Stimulated activated CD8-positive, alpha-beta memory T cell treated with anti-CD3 and anti-CD28 coated beads, Interleukin-12 subunit alpha, Interleukin-12 subunit beta, amount 100 ng/mL, for 24 hours (primary cell): Measurements from ENCODE around the gene P2RX4.
"Not testable (repeated sequence)": the region's sequence is repeated elsewhere in the genome, so short reads cannot be mapped to it uniquely, and the experiment has no call there.

ENCODE experiments used
- DNase-seq: peaks from one replicate; pipeline ENCODE4 v3.0.0-alpha.2; 2020; ENCODE audit errors: extremely low read depth

P2RX4 gene

DNA sequence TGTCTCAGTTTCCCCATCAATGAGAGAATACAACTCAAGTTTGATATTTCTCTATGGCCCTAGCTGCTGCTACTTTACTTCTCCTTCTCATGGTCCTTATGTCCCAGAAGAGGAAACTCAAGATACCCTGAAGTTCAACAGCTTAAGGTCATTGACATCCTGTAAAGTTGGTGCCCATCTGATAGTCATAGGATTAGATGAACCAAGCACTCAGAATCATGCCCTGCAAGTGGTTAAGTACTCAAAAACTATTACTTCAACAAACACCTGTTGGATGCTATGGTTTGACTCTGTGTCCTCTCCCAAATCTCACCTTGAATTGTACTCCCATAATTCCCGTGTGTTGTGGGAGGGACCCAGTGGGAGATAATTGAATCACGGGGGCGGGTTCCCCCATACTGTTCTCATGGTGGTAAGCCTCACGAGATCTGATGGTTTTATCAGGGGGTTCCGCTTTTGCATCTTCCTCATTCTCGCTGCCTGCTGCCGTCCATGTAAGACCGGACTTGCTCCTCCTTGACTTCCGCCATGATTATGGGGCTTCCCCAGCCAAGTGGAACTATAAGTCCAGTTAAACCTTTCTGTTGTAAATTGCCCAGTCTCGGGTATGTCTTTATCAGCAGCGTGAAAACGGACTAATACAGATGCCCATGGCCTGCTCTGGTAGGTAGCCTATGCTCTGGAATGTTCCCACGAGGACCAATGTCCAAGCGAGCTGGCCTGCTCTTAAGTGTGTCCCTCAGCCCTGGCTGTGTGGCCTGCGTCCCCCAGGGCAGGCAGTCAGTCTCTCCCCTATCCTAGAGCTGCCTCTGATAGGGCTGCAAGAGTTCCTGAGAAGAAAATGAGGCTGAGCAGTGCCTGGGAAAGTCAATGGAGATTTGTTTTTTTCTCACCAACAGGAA, 68.5 kb downstream of the P2RX4 start:
- DNase-seq, result no peak

DNA sequence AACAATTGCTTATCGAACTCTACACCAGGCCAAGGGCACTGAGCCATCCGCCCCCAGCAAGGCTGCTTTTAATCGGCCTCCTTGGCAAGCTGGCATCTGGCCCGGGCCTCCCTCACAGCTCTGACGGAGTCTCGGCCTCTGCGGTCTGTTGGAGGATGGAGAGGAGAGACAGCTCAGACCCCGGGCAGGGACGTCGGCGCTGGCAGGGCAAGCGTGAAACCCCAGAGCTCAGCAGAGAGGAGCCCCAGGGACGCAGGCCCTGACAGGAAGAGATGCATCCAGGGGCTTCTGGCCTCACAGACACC, 69.1 kb downstream of the P2RX4 start:
- no peak for DNase-seq

- no peak for DNase-seq
Measured at GRCh38 chr12:121279507-121279915, 69.6 kb downstream of the P2RX4 start.

DNA sequence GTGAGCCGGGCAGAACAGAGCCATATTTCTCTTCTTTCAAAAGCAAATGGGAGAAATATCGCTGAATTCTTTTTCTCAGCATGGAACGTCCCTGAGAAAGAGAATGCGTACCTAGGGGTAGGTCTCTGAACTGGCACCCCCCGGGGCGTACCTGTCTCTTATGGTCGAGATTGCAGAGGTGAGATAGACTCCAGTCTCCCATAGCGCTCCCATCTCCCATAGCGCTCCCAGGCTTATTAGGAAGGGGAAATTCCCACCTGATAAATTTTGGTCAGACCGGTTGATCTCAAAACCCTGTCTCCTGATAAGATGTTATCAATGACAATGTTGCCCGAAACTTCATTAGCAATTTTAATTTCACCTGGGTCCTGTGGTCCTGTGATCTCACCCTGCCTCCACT, 70.6 kb downstream of the P2RX4 start:
- not testable (repeated sequence) for DNase-seq

- not testable (repeated sequence) for DNase-seq
Measured at GRCh38 chr12:121281116-121281515, 71.2 kb downstream of the P2RX4 start.

GRCh38 chr12:121282072-121282742, 72.3 kb downstream of the P2RX4 start:
- DNase-seq, result no peak

DNA sequence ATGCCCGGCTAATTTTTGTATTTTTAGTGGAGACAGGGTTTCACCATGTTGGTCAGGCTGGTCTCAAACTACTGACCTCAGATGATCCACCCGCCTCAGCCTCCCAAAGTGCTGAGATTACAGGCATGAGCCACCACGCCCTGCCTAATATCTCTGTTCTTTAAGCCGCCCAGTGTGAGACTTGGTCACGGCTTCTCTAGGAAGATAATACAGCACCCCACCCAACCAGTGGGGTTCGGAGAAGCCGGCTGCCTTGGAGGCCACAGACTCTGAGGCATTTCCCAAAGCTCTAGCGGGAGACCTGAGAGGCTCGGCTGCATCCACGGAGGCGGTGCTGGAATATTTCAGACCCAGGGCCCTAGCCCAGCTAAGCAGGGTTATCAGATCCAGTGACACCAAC, 73.0 kb downstream of the P2RX4 start:
- not testable (repeated sequence) for DNase-seq

DNA sequence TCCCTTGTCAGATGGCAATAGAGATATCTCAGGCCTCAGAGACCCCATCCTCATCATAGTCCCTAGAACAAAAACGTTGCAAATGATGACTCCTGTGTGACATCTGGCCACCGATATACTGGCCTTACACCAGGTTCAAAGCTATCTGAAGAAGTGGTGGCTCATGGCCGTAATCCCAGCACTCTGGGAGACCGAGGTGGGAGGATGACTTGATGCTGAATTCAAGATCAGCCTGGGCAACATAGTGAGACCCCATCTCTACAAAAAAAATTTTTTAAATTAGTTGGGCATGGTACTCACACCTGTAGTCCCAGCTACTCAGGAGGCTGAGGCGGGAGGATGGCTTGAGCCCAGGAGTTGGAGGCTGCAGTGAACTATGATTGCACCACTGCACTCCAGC, 73.5 kb downstream of the P2RX4 start:
- no peak for DNase-seq
